Testis (tissue), 2 donors: ENCODE results near the gene REC8.

Experiments
- CTCF ChIP-seq, 3 experiments: fragments of 450-650 bp in 2 of 3; fragments of 200-600 bp in 1 of 3; sonication (generic) in 1 of 3; IDR thresholded peaks; one replicate each; pipeline ENCODE4 v1.5.1; 2016 to 2019; ENCODE audit warnings: antibody characterized with exemption in 3 of 3, mild to moderate bottlenecking in 2 of 3, moderate library complexity in 1 of 3
- POLR2A ChIP-seq: fragments of 450-650 bp; IDR thresholded peaks from one replicate; pipeline ENCODE4 v1.6.1; 2017; ENCODE audit warnings: antibody characterized with exemption, mild to moderate bottlenecking, moderate library complexity

DNA sequence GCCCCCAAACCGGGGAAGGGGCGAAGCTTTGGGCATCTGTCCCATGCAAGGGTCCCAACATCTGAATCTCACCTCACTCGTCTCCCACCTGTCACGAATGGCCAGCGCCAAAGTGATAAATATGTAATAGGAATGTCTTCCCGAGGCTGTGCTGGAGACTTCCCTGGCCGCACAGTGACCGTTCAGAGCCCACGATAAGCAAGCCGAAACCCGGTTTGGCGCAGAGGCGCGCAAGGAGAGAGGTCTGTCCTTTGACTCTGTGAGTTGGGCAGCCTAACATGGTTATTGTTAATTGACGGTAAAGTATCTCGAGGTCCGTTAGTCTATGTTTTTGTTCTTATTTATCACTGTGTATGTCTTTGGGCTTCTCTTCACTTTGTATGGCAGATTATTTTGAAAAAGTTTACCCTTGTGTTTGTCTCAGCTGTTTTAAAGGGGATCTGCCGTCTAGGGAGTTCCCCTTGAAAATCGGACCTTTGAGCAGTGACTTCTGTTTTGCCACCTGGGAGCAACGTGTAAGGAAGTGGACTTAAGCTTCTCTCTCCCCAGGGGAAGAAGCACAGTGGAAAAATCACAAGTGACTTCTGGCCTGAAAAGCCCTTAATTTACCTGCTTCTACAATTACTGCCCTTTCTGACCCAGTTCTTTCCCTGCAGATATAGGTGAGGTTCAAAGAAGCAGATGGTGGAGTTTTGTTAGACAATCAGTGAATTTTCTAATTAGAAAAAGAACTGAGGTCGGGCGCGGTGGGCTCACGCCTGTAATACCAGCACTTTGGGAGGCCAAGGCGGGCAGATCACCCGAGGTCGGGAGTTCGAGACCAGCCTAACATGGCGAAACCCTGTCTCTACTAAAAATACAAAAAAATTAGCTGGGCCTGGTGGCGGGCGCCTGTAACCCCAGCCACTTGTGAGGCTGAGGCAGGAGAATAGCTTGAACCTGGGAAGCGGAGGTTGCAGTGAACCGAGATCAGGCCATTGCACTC, 24.5 kb downstream of the REC8 start:
- TF ChIP-seq CTCF (IDR thresholded peaks at IDR 0.05): no peak
- TF ChIP-seq POLR2A: no peak
